Stomach (tissue), 9 donors: ENCODE measurements around the gene MASP2. TPM values are rescaled to one million over a fixed set of nuclear protein-coding genes. Genes with fewer than 3 reads are reported as not detected.
"Not testable (repeated sequence)": the region's sequence is repeated elsewhere in the genome, so short reads cannot be mapped to it uniquely, and the experiment has no call there.

Experiments
- DNase-seq, 2 donors: peaks; one replicate each; pipeline versions ENCODE4 v3.0.0 to v3.0.0-alpha.2; 2013 to 2019
- H3K27ac ChIP-seq, 5 donors: fragments of 200-600 bp in 4 of 5; sonication (generic) in 4 of 5; one replicate each; pipeline ENCODE4 v1.5.1; 2013 to 2019; ENCODE audit warnings: mild to moderate bottlenecking in 1 of 5, moderate library complexity in 1 of 5
- H3K27me3 ChIP-seq, 3 donors: fragments of 200-600 bp; sonication (generic); one replicate each; pipeline ENCODE4 v1.5.1; 2017 to 2019; ENCODE audit warnings: mixed run types in 1 of 3
- H3K36me3 ChIP-seq, 4 donors: fragments of 200-600 bp; sonication (generic); 1 replicate in 3 of 4; 2 replicates in 1 of 4; pipeline ENCODE4 v1.5.1; 2016 to 2019
- H3K4me1 ChIP-seq, 4 donors: fragments of 200-600 bp; sonication (generic); one replicate each; pipeline ENCODE4 v1.5.1; 2016 to 2019
- H3K4me3 ChIP-seq, 4 donors: fragments of 200-600 bp; sonication (generic) in 3 of 4; one replicate each; pipeline ENCODE4 v1.5.1; 2016 to 2019; ENCODE audit warnings: mild to moderate bottlenecking in 1 of 4
- H3K9me3 ChIP-seq, 4 donors: fragments of 200-600 bp; sonication (generic); one replicate each; pipeline ENCODE4 v1.5.1; 2016 to 2019
- CTCF ChIP-seq, 7 experiments: fragments of 450-650 bp in 4 of 7; fragments of 200-600 bp in 3 of 7; sonication (generic) in 3 of 7; IDR thresholded peaks; one replicate each; pipeline ENCODE4 v1.5.1; 2016 to 2019; ENCODE audit warnings: antibody characterized with exemption in 7 of 7, control low read depth in 2 of 7, mild to moderate bottlenecking in 1 of 7
- EP300 ChIP-seq: sonication (generic); formaldehyde crosslinking; IDR thresholded peaks from one replicate; pipeline ENCODE4 v1.6.1; 2017; ENCODE audit warnings: antibody characterized with exemption
- POLR2A ChIP-seq, 4 donors: fragments of 450-650 bp; IDR thresholded peaks; one replicate each; pipeline ENCODE4 v1.6.1; 2016; ENCODE audit warnings: antibody characterized with exemption in 4 of 4, control low read depth in 2 of 4, mild to moderate bottlenecking in 1 of 4, moderate library complexity in 1 of 4
- POLR2AphosphoS5 ChIP-seq, 3 donors: sonication (generic); formaldehyde crosslinking; IDR thresholded peaks; one replicate each; pipeline ENCODE4 v1.6.1; 2016; ENCODE audit warnings: antibody characterized with exemption in 3 of 3
- WGBS, 5 donors: extraction: QIAGEN DNeasy Blood & Tissue Kit in 3 of 5; methylation state at CpG; one replicate each; pipeline versions ENCODE4 v1.1.5 to v1.1.7; 2013 to 2018; 5-methylcytosine and 5-hydroxymethylcytosine counted together
- intact Hi-C: fragments of 100-400 bp; cut with DNase I; formaldehyde crosslinking; loops from one replicate; pipeline ENCODE4 v1.15.1; 2023; ENCODE audit warnings: low total_unique reads
- polyA plus RNA-seq, 3 donors: library from polyadenylated mRNA; stranded (reverse); fragments of 200-250 nt; gene quantifications; one replicate each; pipeline ENCODE4 v1.2.3, GENCODE V29; 2013
- total RNA-seq, 5 donors: library from RNA; depleted of rRNA; stranded (reverse); fragments of >200 nt; gene quantifications; one replicate each; pipeline versions ENCODE4 v1.1.0 to v1.2.3, GENCODE V29; 2014 to 2016
- donor health status: healthy with polysubstance abuse.
- donor health status: Bipolar disorder and iron deficiency.
- donor health status: healthy.

The MASP2 gene
- total and polyA plus RNA-seq, 8 donors, result not detected

GRCh38 chr1:11023201-11023600, 23.8 kb downstream of the MASP2 start:
- no peaks in the 10 kb centered on the region for H3K27me3 ChIP-seq
- WGBS, 5 donors, result 91 to 95% (median 94%) methylated on average over 14 of the region's 14 CpGs
- H3K36me3 ChIP-seq, result peaks cover 73 to 100% (median 99%) of the 10 kb centered on the region in 4 donors
- H3K4me1 ChIP-seq, result peaks cover 0 to 16% (median 5%) of the 10 kb centered on the region in 4 donors
- no peak overlapping the region for H3K27ac ChIP-seq
- TF ChIP-seq POLR2AphosphoS5 (IDR thresholded peaks at IDR 0.05) (no peak), POLR2A (IDR thresholded peaks at IDR 0.05) (no peak), CTCF (IDR thresholded peaks at IDR 0.05) (no peak), EP300 (no peak)
- DNase-seq, result no peak
- H3K4me3 ChIP-seq, result no peak overlapping the region
- no peaks in the 10 kb centered on the region for H3K9me3 ChIP-seq
- intact Hi-C loops, result no loop called here

GRCh38 chr1:11019971-11020370, 27.1 kb downstream of the MASP2 start:
- Histone ChIP-seq H3K36me3 (peaks cover 91 to 100% (median 100%) of the 10 kb centered on the region in 4 donors), H3K27ac (no peak overlapping the region), H3K4me3 (no peak overlapping the region), H3K4me1 (peaks cover 0 to 46% (median 25%) of the 10 kb centered on the region in 4 donors), H3K9me3 (no peaks in the 10 kb centered on the region), H3K27me3 (no peaks in the 10 kb centered on the region)
- WGBS, 5 donors, result 80 to 89% (median 85%) methylated on average over 7 of the region's 7 CpGs
- intact Hi-C loops, result no loop called here
- TF ChIP-seq CTCF (IDR thresholded peaks at IDR 0.05) (no peak), POLR2A (IDR thresholded peaks at IDR 0.05) (no peak), EP300 (no peak), POLR2AphosphoS5 (IDR thresholded peaks at IDR 0.05) (no peak)
- no peak for DNase-seq

DNA sequence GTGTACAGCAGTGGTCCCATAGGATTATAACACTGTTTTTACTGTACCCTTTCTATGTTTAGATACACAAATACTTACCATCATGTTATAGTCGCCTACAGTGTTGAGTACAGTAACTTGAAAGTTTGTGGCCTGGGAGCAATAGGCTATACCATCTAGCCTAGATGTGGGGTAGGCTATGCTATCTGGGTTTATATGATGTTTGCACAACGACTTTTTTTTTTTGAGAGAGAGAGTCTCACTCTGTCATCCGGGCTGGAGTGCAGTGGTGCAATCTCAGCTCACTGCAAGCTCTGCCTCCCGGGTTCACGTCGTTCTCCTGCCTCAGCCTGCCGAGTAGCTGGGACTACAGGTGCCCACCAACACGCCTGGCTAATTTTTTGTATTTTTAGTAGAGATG, 27.7 kb downstream of the MASP2 start:
- intact Hi-C loops, DNase-seq, H3K27ac ChIP-seq, H3K27me3 ChIP-seq, H3K9me3 ChIP-seq, H3K4me3 ChIP-seq: not testable (repeated sequence)
- Histone ChIP-seq H3K36me3 (peaks cover 92 to 100% (median 100%) of the 10 kb centered on the region in 4 donors), H3K4me1 (peaks cover 5 to 52% (median 32%) of the 10 kb centered on the region in 4 donors)
- 67 to 85% (median 79%) methylated on average over 7 to 8 of the region's 8 CpGs for WGBS, 5 donors

GRCh38 chr1:11013160-11013531, 33.9 kb downstream of the MASP2 start:
- no peak for TF ChIP-seq EP300
- no peak for TF ChIP-seq CTCF (IDR thresholded peaks at IDR 0.05)
- no peak for TF ChIP-seq POLR2AphosphoS5 (IDR thresholded peaks at IDR 0.05)
- TF ChIP-seq POLR2A (IDR thresholded peaks at IDR 0.05), result no peak
- Histone ChIP-seq H3K27me3 (no peaks in the 10 kb centered on the region), H3K4me3 (peak overlapping the region; percentile 88 to 99 (median 91)), H3K9me3 (no peaks in the 10 kb centered on the region), H3K27ac (peak overlapping the region; percentile 93 to 100 (median 96)), H3K36me3 (peaks cover 43 to 48% (median 47%) of the 10 kb centered on the region in 4 donors), H3K4me1 (peaks cover 17 to 57% (median 46%) of the 10 kb centered on the region in 4 donors)
- no peak for DNase-seq
- 1 to 2% (median 1%) methylated on average over 8 to 11 of the region's 11 CpGs for WGBS, 5 donors
- intact Hi-C loops, result no loop called here
